K562 (cell line): ENCODE data around the gene UBE2L3. TPM values are rescaled to one million over a fixed set of nuclear protein-coding genes. Genes with fewer than 3 reads are reported as not detected.
A peak's percentile ranks its signal among the peaks of the same experiment; 100 is the strongest.

Source experiments
- ATAC-seq: fragments of 200-7000 bp; cut with Tn5 transposase; 3 replicates; pipeline ENCODE4 v1.9.1; 2020; ENCODE audit warnings: moderate library complexity
- BruUV-seq: library from RNA; stranded (reverse); fragments of 400-500 nt; replicated peaks from 2 replicates; lab custom pipeline; 2021; lab: Mats Ljungman, UMichigan
- CTCF ChIA-PET: fragments of 300-600 bp; formaldehyde crosslinking; extraction: SDS; loops from one replicate; lab custom pipeline; 2021; ENCODE audit warnings: low intra/inter-chr PET ratio; lab: Yijun Ruan, JAX
- POLR2A ChIA-PET: fragments of 300-600, 350-650 bp; sonication (Branson Sonifier 250); formaldehyde crosslinking; extraction: SDS; loops from one replicate; lab custom pipeline; 2021; ENCODE audit warnings: antibody characterized with exemption, inconsistent platforms; lab: Yijun Ruan, JAX
- DNase-seq, 4 experiments: peaks; one replicate each; pipeline versions ENCODE4 v3.0.0 to v3.0.0-alpha.2; 2011 to 2018; ENCODE audit warnings: low spot score in 3 of 4, mixed read lengths in 3 of 4; ENCODE audit errors: extremely low read depth in 1 of 4
- FAIRE-seq: peaks from 2 replicates; lab custom pipeline; 2011; peaks lifted over from hg19 to GRCh38; lab: Jason Lieb, UNC
- H2AFZ ChIP-seq: 2 replicates; pipeline ENCODE4 v1.6.0; 2011; ENCODE audit warnings: low read depth, low read length, control low read depth, inconsistent platforms
- H3K27ac ChIP-seq: fragments of 200-600 bp; 3 replicates; pipeline ENCODE4 v1.8.0; 2011; ENCODE audit warnings: low read depth, mild to moderate bottlenecking, control low read depth, inconsistent platforms, low read length, moderate library complexity, mixed read lengths; ENCODE audit errors: extremely low read depth
- H3K27me3 ChIP-seq, 2 experiments: fragments of 300-600 bp in 1 of 2; 2 replicates in 1 of 2; 3 replicates in 1 of 2; pipeline versions ENCODE4 v1.6.0 to v1.8.0; 2011; ENCODE audit warnings: inconsistent platforms in 2 of 2, low read length in 2 of 2, mild to moderate bottlenecking in 1 of 2, mixed read lengths in 1 of 2, moderate library complexity in 1 of 2; ENCODE audit not compliant: control insufficient read depth in 2 of 2, insufficient read depth in 2 of 2
- H3K36me3 ChIP-seq: fragments of 300-600 bp; 3 replicates; pipeline ENCODE4 v1.8.0; 2011; ENCODE audit warnings: mild to moderate bottlenecking, low read length, inconsistent platforms; ENCODE audit not compliant: control insufficient read depth, insufficient read depth
- H3K4me1 ChIP-seq, 2 experiments: fragments of 200-600 bp in 1 of 2; replicated peaks in 1 of 2; 2 replicates in 1 of 2; 3 replicates in 1 of 2; pipeline versions ENCODE4 v1.5.1 to v1.8.0; 2011; ENCODE audit warnings: inconsistent platforms in 2 of 2, low read length in 2 of 2, mild to moderate bottlenecking in 1 of 2, mixed read lengths in 1 of 2, moderate library complexity in 1 of 2; ENCODE audit not compliant: control insufficient read depth in 2 of 2, insufficient read depth in 2 of 2
- H3K4me2 ChIP-seq: 2 replicates; pipeline ENCODE4 v1.6.1; 2011; ENCODE audit warnings: low read length, control low read depth, inconsistent platforms, mixed read lengths; ENCODE audit not compliant: insufficient read depth
- H3K4me3 ChIP-seq: fragments of 200-600 bp; sonication (generic), shearing (Covaris generic); 2 replicates; pipeline ENCODE4 v1.5.1; 2016; ENCODE audit warnings: control low read depth, inconsistent platforms
- H3K79me2 ChIP-seq: fragments of 200-600 bp; 3 replicates; pipeline ENCODE4 v1.8.0; 2011; ENCODE audit warnings: low read length, inconsistent platforms; ENCODE audit not compliant: control insufficient read depth, insufficient read depth
- H3K9ac ChIP-seq, 2 experiments: 2 replicates each; pipeline versions ENCODE4 v1.6.0 to v1.6.1; 2011; ENCODE audit warnings: low read depth in 2 of 2, low read length in 2 of 2, control low read depth in 1 of 2, inconsistent platforms in 1 of 2, mild to moderate bottlenecking in 1 of 2, mixed read lengths in 1 of 2; ENCODE audit not compliant: insufficient read depth in 1 of 2
- H3K9me1 ChIP-seq: one replicate; pipeline ENCODE4 v1.6.0; 2011; ENCODE audit warnings: inconsistent platforms, mild to moderate bottlenecking, low read length, moderate library complexity; ENCODE audit not compliant: control insufficient read depth, insufficient read depth
- H3K9me3 ChIP-seq: replicated peaks from 2 replicates; pipeline ENCODE4 v1.5.1; 2011; ENCODE audit warnings: low read depth, low read length, inconsistent platforms; ENCODE audit not compliant: control insufficient read depth, insufficient read depth
- H4K20me1 ChIP-seq: replicated peaks from 2 replicates; pipeline ENCODE4 v1.6.1; 2011; ENCODE audit warnings: low read length, inconsistent platforms, mixed read lengths; ENCODE audit not compliant: control insufficient read depth, insufficient read depth
- ARID3A ChIP-seq: IDR thresholded peaks from 2 replicates; pipeline ENCODE4 v1.6.1; 2012; ENCODE audit warnings: low read depth, low read length, improper control_type of control experiment, borderline replicate concordance
- E2F6 ChIP-seq, 2 experiments: IDR thresholded peaks; 2 replicates each; pipeline ENCODE4 v1.6.1; 2011; ENCODE audit warnings: borderline replicate concordance in 1 of 2, control low read depth in 1 of 2, low read depth in 1 of 2, low read length in 1 of 2, mild to moderate bottlenecking in 1 of 2, mixed read lengths in 1 of 2, moderate library complexity in 1 of 2; ENCODE audit not compliant: insufficient read depth in 1 of 2, insufficient read length in 1 of 2, poor library complexity in 1 of 2, severe bottlenecking in 1 of 2; ENCODE audit errors: extremely low read depth in 1 of 2
- GATAD2A ChIP-seq: fragments of 450-650 bp; IDR thresholded peaks from 2 replicates; pipeline ENCODE4 v1.6.1; 2017
- GTF2A2 ChIP-seq: IDR thresholded peaks from 2 replicates; pipeline ENCODE4 v1.6.1; 2016; ENCODE audit warnings: mild to moderate bottlenecking, missing genetic modification characterization, missing compliant biosample characterization
- HMGXB4 ChIP-seq: sonication (generic); formaldehyde crosslinking; IDR thresholded peaks from 2 replicates; pipeline ENCODE4 v1.8.1; 2023; ENCODE audit warnings: mild to moderate bottlenecking, missing genetic modification reagents
- HNRNPLL ChIP-seq: fragments of 200-400 bp; formaldehyde crosslinking; IDR thresholded peaks from 2 replicates; pipeline ENCODE4 v1.6.1; 2017; ENCODE audit warnings: low read length, low read depth, mild to moderate bottlenecking; ENCODE audit not compliant: poor library complexity, severe bottlenecking
- KLF13 ChIP-seq: fragments of 450-650 bp; IDR thresholded peaks from 2 replicates; pipeline ENCODE4 v1.6.1; 2016; ENCODE audit warnings: missing genetic modification characterization, low read depth, mild to moderate bottlenecking, missing compliant biosample characterization, moderate library complexity, borderline replicate concordance
- MLX ChIP-seq, 2 experiments: fragments of 450-650 bp in 1 of 2; sonication (generic) in 1 of 2; formaldehyde crosslinking; conservative IDR thresholded peaks; 2 replicates each; pipeline versions ENCODE4 v1.4.0 to v1.8.1; 2020 to 2022; ENCODE audit warnings: mild to moderate bottlenecking in 1 of 2, missing genetic modification reagents in 1 of 2
- NR2F6 ChIP-seq: fragments of 450-650 bp; formaldehyde crosslinking; IDR thresholded peaks from 2 replicates; pipeline ENCODE4 v1.4.0; 2020; ENCODE audit warnings: mild to moderate bottlenecking
- POLR2A ChIP-seq: fragments of 450-650 bp; conservative IDR thresholded peaks from 2 replicates; pipeline ENCODE4 v1.6.1; 2016
- POU5F1 ChIP-seq: fragments of 150-350 bp; IDR thresholded peaks from 2 replicates; pipeline ENCODE4 v1.6.1; 2014; ENCODE audit warnings: borderline replicate concordance, low read length, low read depth, mild to moderate bottlenecking; ENCODE audit not compliant: partially characterized antibody
- SMAD2 ChIP-seq: fragments of 150-350 bp; IDR thresholded peaks from 2 replicates; pipeline ENCODE4 v1.6.1; 2014; ENCODE audit warnings: low read depth, mild to moderate bottlenecking, low read length
- TBP ChIP-seq: optimal IDR thresholded peaks from 2 replicates; pipeline ENCODE3; 2011; ENCODE audit warnings: low read depth, low read length, improper control_type of control experiment
- ZNF584 ChIP-seq: fragments of 200-800 bp; sonication (Bioruptor generic); IDR thresholded peaks from 2 replicates; pipeline ENCODE4 v1.6.1; 2016; ENCODE audit warnings: low read depth, mild to moderate bottlenecking, missing genetic modification characterization, missing compliant biosample characterization
- WGBS: fragments of 100-300 bp; shearing (Covaris generic); methylation state at CpG from one replicate; pipeline ENCODE4 v1.1.6; 2016; ENCODE audit warnings: low coverage, mixed read lengths; ENCODE audit not compliant: insufficient coverage; ENCODE audit errors: missing lambda C conversion rate; 5-methylcytosine and 5-hydroxymethylcytosine counted together
- in situ Hi-C: fragments of 300-500 bp; cut with MboI; formaldehyde crosslinking; loops from 4 replicates; pipeline ENCODE4 v1.15.0; 2018; ENCODE audit warnings: inconsistent platforms, mixed read lengths
- intact Hi-C: fragments of 100-400 bp; cut with micrococcal nuclease; formaldehyde crosslinking; loops from 2 replicates; pipeline ENCODE4 v1.14.2; 2022
- polyA plus RNA-seq, 8 experiments: library from polyadenylated mRNA; depleted of rRNA in 4 of 8; stranded (reverse) in 5 of 8; unstranded in 3 of 8; fragments of >200 nt; fragmentation: Nextera tagmentation in 2 of 8; fragmentation: Illumina TruSeq in 1 of 8; extraction: Ambion mirVana in 2 of 8; extraction: Trizol in 1 of 8; gene quantifications; 2 replicates each; pipeline versions ENCODE4 v1.2.1 to v1.2.3, GENCODE V29; 2011 to 2014; ENCODE audit warnings: inconsistent platforms in 1 of 8, missing spikeins in 1 of 8
- total RNA-seq, 7 experiments: library from RNA; depleted of rRNA in 6 of 7; stranded (reverse); fragments of >200 nt in 6 of 7; fragmentation: Illumina TruSeq in 2 of 7; extraction: Trizol in 2 of 7; gene quantifications; 2 replicates each; pipeline versions ENCODE4 v1.2.1 to v1.2.3, GENCODE V29; 2011 to 2021; ENCODE audit warnings: low replicate concordance in 1 of 7

UBE2L3 gene
- total and polyA plus RNA-seq, 9 of the 15 experiments (the other 6 are each of a cell fraction or from before 2014, with no cell fraction given) = 215 to 625 (median 285) TPM

GRCh38 chr22:21665047-21665851 is 97.7 kb downstream of the UBE2L3 start:
- peak overlapping the region; percentile 84 for H3K27ac ChIP-seq
- intact Hi-C loops (no loop called here), in situ Hi-C loops (loop anchor here (25.0 kb wide), 1 partner anchor 1328 kb away; no protein-coding TSS in a partner anchor)
- DNase-seq (peak in 1 of 4 experiments; percentile 69), FAIRE-seq (no peak), ATAC-seq (peak; percentile 0)
- H3K9me3 ChIP-seq = 0 out of 2 replicates have a peak, but pooled peaks cover 2% of the 10 kb centered on the region
- POLR2A ChIA-PET = interaction anchor here (0.6 to 8.9 kb wide), 36 partner anchors 7 to 471 kb away, joined by 3 to 167 read pairs (median 5); partner anchors contain the start of genes CCDC116, PPM1F, SDF2L1 and YPEL1
- peaks cover 8% of the 10 kb centered on the region for H3K9me1 ChIP-seq
- no TSS peak for BruUV-seq
- H3K4me1 ChIP-seq = peaks cover 14 to 32% of the 10 kb centered on the region in 2 experiments; a peak in 4 of 5 replicates
- peak overlapping the region; percentile 91 for H3K4me2 ChIP-seq
- H4K20me1 ChIP-seq = no peaks in the 10 kb centered on the region; the same call in 1 of the 2 replicates
- H3K36me3 ChIP-seq = peaks cover 15% of the 10 kb centered on the region
- no peaks in the 10 kb centered on the region for H3K27me3 ChIP-seq
- peak overlapping the region; percentile 96 for H2AFZ ChIP-seq
- WGBS = 62% methylated on average over 26 of the region's 26 CpGs
- H3K79me2 ChIP-seq = peaks cover 31% of the 10 kb centered on the region
- H3K4me3 ChIP-seq = peak overlapping the region; percentile 44
- peak overlapping the region; percentile 81 to 94 for H3K9ac ChIP-seq
- CTCF ChIA-PET = interaction anchor here (0.7 to 2.6 kb wide), 2 partner anchors 14 to 273 kb away, joined by 3 to 9 read pairs; no protein-coding TSS in a partner anchor
- no peak; the same call in 1 of the 2 replicates for TF ChIP-seq KLF13 (tag)
- TF ChIP-seq GATAD2A = no peak
- TF ChIP-seq SMAD2 = 0 out of 2 replicates have a peak, but pooled peaks have one; percentile 76
- TF ChIP-seq POU5F1 = no peak
- peak; percentile 92 for TF ChIP-seq HMGXB4
- no peak for TF ChIP-seq POLR2A
- TF ChIP-seq MLX (CRISPR knock-in tag; conservative IDR thresholded peaks at IDR 0.05) = peak in 1 of 2 experiments; percentile 30; a peak in 2 of 4 replicates
- no peak for TF ChIP-seq ARID3A
- TF ChIP-seq HNRNPLL = no peak
- TF ChIP-seq E2F6 (IDR thresholded peaks at IDR 0.05; ENCODE audit: borderline replicate concordance in 1 of 2, extremely low read depth in 1 of 2, insufficient read depth in 1 of 2, insufficient read length in 1 of 2, low read depth in 1 of 2, low read length in 1 of 2, poor library complexity in 1 of 2, severe bottlenecking in 1 of 2) = peak in 1 of 2 experiments; percentile 94
- TF ChIP-seq TBP = no peak
- TF ChIP-seq GTF2A2 = 0 out of 2 replicates have a peak, but pooled peaks have one; percentile 12
- TF ChIP-seq NR2F6 (CRISPR knock-in tag) = no peak
- no peak for TF ChIP-seq ZNF584 (CRISPR knock-in tag)
